Activated CD8-positive, alpha-beta memory T cell treated with anti-CD3 and anti-CD28 coated beads, Interleukin-2, amount 50 U/mL, for 24 hours (primary cell): ENCODE data around the gene NOTUM.
"Not testable (repeated sequence)": the region's sequence is repeated elsewhere in the genome, so short reads cannot be mapped to it uniquely, and the experiment has no call there.

Experiments used
- DNase-seq: peaks from one replicate; pipeline ENCODE4 v3.0.0-alpha.2; 2020; ENCODE audit errors: extremely low read depth

The NOTUM gene

DNA sequence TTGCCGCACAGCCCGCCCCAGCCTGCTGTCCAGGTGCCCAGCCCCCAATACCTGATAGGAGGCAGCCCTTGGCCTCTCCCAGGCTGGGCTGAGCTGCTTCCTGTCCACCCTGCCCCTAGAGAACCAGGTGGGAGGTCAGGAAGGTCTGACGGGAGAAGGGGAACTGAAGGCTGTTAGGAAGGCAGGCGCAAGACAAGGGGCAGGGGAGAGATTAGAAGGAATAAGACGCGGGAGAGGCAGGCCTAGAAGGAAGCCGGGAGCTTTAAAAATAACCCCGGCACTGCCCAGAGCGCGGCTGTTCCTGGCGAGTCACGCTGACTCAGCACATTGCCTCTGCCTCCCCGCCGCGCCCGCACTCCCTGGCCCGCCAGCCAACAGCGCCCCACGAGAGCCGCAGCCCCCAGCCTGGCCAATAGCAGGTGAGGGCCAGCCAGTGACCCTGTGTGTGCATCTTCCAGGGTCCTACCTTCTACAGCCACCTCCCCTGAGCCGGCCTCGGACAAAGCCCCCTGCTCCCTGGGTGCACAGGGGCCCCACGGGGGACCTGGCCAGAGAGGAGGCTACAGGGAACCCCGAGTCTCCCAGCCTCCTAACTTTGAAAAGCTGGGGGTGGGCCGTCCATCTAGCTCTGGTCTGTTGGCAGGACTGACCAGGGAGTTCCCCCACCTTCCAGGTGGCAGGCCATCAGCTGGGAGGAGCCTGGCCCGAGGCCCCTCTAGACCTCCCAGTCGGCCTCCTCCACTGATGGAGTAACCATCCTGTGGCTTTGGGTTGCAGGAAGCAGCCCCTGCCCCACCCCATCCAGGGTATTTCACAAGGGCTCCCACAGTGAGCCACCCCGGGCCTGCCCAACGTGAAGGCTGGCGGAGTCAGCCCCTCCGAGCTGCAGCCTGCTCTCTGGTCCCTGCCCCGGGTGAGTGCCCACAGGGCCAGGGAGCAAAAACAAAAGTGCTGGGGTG lies 37.4 kb downstream of the NOTUM start:
- DNase-seq = no peak

DNA sequence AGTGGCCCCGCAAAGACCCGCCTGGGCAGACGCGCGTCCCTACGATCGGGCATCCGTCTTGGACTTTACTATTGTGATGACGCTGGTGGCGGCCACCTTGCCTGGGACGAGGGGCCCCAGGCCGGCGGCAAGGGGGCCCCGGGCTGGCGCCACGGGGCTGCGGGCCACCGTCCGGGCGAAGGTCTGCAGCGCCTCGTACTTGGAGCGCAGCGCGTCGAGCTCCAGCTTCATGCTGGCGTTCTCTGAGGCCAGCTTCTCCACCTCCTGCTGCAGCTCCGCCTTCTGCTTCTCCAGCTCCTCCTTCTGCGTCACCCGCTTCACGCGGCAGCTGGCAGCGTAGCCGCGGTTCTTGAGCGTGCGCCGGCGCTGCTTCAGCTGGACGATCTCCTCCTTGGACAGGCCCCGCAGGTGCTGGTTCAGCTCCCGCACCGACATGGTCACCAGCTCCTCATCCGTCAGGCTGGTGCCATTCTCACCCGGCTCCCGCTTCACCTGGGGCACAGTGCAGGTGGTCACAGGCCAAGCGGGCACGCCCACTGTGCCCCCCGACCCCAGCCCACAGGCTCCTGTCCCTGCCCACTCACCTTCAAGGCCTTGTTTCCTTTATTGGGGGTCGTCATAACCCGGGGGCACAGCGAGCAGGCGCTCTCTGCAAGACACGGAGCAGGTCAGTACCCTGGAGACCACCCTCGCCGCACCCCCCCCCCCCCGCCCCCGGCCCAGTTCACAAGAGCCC lies 38.3 kb downstream of the NOTUM start:
- DNase-seq = no peak

DNA sequence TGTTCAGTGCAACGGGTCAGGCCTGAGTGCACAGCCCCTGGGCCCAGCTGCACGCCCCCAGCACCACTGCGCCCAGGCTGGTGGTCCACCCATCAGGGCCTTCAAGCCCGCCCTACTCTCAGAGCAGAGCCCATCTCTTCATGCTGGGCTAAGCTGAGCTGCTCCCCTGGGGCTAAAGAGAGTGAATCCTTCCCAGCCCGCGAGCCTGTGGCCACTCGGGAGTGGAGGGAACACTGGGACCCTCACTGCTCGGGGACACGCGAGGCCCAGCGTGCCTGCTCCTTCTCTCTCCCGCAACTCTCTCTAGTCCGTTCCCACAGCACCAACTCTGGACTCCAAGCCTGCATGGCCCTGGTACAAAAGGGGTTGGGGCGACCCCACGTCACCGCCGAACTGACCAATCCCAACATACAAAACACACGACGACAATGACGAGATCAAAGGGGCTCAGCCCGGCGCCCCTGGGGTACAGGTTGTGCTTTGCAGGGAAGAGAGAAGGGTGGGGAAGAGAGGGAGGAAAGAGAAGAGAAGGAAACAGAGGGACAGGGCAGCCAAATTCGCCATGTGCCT lies 38.9 kb downstream of the NOTUM start:
- DNase-seq = no peak

DNA sequence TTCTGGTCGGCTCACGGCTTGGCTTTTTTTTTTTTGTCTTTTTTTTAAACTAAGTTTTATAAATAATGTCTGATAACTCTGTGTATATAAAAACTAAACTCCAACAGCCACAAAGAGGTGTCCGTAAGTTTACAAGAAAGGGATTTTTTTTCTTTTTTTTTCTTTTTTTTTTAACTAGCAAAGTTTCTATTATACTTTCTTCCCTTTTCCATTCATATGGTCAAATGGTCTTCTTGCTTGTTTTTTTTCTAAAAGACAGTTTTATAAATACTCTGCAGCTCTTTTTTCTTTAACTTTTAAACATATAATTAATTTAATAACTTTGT lies 39.5 kb downstream of the NOTUM start:
- DNase-seq = no peak

DNA sequence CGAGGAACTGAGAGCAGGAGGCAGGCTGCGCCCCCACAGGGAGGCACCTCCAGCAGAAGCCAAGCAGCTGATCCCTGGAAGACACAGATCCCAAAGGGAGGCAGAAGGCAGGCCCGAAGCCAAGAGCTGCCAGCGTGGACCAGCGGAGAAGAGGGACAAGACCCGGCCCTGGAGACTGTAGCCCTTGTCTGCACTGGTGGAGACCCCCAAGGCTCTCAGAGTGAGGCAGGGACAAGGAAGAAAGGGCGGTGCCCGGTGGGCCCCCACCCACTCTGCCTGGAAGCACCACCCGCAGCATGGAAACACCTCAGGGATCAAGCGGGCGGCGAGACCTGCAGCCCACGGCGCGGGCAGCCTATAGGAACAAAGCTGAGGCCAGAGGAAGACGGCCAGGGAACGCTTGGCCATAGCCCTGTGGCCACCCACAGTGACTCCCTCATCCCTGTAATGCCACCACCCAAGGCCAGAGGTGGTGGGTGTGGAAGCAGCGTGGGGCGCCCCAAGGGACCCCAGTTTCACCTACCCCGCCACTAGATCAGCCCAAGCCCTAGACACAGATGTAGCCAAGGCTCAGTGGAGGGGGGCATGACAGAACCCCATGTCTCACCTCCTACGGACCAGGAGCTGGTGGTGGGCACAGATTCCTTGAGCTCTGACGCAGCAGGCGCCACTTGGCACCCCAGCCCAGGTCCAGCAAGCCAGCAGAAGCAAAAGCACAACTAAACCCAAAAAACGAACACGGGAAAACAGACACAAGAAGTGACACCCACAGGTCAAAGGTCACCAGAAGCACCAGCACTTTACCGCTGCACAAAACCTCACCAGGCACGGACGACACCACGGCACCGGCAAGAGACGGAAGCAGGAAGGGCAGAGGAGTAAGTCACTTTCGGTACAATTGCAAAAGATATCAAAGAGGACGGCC lies 40.1 kb downstream of the NOTUM start:
- no peak for DNase-seq

DNA sequence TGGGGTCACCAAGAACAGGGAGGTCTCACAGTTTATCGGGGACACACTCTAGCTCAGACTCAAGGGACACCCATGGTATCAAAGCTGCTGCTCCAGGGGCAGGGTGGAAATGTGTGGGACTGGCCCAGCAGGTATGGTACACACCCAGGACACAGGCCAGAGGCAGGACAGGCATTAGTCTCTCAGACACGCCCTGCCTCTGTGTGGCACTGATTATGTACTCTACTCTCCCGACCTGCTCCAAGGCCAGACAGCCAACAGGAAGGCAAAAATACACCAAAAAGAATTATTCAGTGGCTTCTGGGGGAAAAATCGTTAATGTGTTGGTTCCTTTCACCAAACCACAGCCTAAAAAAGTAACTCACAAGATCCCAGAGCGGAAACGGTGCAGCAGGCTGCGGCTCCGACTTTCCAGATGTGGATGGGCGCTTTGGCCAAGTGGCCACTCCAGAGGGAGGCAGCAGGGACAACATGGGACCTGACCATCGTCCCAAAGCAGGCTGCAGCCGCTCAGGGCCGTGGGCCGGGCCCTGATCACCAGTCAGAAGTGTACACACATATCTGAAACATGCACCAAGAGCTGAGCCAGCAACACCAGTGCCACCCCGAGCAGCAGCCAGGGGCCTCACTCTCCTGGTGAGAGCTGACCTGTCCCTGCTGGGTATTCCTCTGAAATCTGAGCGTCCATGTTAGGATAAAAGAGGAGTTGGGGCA lies 42.0 kb downstream of the NOTUM start:
- DNase-seq = no peak

DNA sequence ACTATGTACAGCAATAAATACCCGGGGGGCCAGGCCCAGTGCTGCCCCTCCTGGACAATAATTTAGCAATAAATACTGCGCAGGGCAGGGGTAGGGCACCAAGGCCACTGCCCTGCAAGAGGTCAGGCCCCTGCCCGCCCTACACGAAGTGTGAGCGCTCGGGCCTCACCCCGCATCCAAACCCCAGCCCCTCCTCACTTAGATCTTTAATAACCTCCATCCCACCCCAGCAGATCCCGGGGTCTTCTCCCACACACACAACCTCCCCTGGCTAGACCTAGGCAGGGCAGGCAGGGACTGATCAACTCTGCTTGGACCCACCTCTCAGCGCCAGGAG lies 42.7 kb downstream of the NOTUM start:
- DNase-seq = not testable (repeated sequence)

DNA sequence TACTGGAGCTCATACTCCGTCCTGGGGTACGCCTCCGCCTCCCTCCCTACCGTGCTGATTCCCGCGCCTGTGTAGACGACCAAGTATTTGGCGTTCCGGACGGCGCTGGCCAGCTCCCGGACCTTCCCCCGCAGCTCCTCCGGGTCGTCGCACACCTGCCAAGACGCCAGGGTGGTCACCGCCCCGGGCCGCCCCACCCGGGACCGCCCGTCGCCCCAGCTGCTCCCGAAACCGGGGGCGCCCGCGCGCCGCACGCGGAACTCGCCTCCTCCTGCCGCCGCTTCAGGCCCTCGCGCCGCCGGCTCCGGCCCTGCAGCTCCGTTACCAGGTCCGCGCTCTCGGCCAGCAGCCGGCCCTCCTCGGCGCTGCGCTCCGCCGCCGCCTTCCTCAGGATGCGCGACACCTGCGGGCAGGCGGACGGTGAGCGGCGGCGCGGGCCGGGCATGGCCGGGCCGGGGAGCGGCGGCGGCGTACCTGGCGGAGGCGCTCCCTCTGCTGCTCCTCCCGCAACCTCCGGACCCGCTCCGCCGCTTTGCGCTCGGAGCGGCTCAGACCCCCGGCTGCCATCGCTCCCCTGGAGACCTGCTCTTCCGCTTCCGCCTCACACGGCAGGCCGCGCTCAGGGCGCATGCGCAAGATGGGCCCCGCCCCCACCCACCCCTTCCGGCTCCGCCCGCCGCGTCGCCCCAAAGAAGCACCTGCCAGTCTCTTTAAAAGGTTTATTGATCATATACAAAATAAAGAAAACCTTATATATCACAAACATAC lies 43.2 kb downstream of the NOTUM start, which contains the start of gene SIRT7:
TSS of gene SIRT7 (minus strand) at position 612 of the 768 bp plus-strand sequence. CDS start at position 567, 45 bp downstream.
- peak; percentile 54 for DNase-seq

DNA sequence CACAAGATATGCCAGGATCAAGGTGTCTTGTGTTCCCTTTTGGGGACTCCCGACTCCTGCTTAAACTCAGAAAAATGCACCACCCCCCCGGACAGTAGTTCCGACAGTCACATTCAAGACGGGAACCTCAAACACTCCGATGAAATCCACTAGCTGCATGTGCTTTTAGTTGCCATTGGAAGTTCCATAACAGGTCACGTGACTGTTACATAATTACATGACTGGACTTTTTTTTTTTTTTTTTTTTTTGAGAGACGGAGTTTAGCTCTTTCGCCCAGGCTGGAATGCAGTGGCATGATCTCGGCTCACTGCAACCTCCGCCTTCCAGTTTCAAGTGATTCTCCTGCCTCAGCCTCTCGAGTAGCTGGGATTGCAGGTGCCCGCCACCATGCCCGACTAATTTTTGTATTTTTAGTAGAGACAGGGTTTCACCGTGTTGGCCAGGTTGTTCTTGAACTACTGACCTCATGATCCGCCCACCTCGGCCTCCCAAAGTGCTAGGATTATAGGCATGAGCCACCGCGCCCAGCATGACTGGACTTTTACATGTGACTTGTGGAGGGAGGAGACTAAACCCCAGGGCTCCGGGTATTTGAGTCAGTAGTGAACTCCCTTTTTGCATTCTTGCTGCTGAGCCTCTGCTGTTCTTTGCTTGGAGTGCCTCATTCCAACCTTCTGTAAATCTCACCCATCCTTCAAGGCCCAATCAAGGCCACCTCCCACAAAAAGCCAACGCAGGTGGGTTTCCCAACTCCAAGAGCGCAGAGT lies 44.6 kb downstream of the NOTUM start:
- no peak for DNase-seq

DNA sequence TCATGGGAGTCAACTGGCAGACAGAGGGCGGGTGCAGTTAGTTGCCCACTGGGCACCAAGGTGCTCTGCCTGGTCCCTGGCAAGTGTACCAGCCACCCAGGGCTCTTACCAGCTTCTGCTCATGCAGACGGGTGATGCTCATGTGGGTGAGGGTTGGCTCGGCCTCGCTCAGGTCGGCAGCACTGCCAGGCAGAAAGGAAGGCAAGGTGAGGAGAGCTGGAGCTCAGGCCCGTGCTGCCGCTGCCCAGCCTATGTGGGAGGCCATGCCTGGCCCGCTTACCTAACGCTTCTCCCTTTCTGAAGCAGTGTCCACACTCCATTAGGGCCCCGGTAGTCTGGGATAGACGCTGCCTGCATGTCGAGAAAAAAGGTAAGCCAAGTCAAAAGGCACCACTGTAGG lies 45.7 kb downstream of the NOTUM start:
- DNase-seq = no peak

DNA sequence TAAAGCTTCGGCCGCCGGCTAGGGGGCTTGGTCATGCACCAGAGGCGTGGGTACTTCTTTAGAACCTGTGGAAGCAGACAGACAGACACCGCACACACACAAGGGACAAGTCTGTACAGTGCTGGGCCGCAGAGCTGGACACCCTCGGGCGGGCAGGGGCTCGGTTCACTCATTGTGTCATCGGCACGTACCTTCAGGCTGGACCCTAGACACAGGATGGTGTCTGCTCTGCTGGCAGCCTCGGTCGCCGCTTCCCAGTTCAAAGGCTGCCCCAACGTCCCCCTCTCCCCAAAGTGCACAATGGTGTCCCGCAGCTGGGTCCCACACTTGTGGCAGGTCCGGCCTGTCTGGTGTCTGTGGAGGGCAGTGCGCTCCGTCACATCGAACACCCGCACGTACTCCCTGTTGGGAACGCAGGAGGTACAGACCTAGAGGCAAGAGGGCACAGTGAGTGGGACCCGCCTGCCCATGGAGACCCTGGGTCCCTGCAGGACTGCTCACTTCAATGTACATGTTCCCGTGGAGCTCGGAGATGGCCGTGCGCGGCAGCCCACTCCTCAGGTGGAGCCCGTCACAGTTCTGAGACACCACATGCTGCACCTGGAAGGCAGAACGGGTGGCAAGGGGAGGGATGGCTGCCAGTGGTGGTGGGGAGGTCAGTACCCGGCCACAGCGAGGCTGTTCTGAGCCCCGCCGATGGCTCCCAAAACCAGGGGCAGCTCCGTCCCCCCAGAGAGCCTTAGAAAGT lies 46.7 kb downstream of the NOTUM start:
- DNase-seq = no peak

DNA sequence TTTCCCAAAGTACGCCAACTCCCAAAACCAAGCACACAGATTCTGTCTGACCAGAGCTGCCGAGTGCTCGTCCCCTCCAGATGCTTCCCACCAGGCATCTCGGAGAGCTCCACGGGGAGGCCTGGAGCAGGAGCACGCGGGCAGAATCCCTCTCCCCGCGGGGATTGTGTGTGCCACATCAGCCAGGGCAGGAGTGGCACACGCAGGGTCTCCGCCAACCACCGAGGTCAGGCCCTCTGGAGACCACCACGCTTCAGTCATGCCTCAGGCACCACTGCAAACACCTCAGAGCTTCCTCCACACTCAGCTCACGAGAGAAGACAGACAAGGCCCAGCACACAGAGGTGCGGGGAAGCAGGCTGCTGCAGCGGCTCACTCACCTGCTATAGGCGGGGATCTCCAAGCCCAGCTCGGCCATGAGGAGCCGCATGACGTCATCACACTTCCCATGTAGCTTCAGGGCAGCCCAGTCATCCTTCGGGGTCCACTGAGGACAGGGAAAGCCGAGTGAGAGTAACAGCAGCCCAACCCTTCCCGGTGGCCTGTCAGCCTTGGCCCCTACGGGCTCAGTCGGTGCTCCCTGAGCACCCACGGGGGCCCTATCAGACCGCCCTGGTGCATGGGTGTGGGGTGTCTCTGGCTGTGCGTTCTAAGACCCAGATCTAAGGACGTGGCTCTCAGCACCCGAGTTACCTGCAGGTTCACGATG lies 47.4 kb downstream of the NOTUM start:
- DNase-seq = no peak

DNA sequence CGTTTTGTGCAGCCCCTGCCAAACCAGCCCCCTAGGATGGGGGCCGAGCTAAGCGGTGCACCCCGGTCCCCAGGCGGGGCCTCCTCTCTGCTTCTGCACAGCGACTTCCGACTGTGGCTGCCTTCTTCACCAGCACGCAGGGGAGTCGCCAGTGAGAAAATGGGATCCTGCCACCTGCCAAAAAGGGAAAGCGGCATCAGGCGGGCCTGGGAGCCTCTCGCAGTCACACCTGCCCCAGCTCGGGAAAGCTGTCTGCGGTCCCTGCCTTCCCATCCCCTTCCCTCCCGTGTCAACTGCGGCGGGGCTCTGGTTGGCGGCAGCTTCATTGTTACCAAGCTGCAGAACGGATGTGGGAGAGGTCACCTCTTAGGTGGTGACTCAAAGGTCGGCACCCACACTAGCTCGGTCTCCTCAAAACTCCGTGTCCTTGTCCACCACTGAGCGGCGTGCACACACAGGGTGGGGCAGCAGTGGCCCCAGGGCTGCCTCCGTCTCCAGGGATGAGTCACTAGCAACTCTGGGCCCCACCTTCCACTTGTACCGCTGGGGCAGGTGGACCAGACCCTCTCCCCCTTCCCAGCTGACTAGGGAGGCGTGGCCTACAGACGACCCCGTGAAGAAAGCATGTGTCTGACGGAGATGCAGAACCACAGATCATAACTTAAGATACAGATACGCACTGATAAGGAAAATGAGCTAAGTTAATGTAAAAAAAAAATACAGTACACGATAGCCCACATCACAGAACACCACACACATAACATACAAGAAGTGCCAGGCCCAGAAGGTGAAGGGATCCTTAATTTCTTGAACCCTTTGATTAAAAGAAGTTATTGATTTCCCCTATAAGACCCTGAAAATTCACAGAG lies 48.3 kb downstream of the NOTUM start:
- no peak for DNase-seq

DNA sequence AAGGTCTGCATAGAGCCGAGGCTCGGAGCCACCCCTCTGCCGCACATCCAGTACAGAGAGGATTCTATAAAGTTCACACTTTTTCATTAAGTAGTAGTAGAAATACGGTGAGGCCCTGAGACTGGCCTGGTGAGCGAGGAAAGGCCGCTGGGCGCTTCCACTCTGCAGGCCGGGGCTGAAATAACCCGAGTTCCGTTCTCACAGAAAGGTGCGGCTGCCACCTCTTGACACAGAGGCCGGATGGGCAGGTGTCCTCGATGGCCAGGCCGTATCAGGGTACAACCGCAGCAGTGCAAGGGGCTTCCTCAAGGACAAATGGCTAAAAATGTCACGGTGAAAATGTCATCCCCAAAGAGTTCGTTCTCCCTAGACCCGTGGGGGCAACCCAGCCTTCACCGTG lies 49.0 kb downstream of the NOTUM start:
- no peak for DNase-seq

DNA sequence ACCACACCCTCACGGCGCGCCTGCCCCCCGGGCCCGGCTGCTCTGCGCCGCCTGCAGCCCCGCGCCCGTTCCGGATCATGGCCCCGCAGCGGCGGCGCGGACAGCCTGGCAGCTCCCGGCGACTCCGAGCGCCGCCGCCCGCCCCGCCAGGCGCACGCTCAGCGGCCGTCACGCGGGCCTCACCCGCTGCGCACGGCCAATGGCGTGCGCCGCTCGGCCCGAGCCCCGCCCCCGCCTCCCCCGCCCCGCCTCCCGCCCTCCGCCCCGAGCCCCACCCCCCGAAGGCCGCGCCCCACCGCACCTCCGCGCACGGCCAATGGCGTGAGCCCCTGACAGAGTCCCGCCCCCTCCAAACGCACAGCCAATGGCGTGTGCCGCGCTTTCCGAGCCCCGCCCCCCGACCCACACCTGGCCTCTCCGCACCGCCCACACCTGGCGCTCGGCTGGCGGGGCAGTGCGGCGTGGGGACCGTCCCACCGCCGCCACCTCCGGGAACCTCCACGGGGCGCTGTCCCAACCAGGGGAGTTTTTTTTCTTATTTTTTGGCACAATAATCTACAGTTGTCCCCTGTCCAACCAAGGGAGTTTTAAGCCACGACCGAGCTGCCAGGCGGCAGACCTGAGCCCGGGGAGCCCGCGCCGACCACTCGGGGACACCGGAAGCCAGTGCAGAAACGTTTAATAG lies 49.6 kb downstream of the NOTUM start, which contains the start of gene PCYT2:
TSS of gene PCYT2 (minus strand) at position 123 of the 685 bp plus-strand sequence. CDS start at position 79, 44 bp downstream.
- peak; percentile 76 for DNase-seq

DNA sequence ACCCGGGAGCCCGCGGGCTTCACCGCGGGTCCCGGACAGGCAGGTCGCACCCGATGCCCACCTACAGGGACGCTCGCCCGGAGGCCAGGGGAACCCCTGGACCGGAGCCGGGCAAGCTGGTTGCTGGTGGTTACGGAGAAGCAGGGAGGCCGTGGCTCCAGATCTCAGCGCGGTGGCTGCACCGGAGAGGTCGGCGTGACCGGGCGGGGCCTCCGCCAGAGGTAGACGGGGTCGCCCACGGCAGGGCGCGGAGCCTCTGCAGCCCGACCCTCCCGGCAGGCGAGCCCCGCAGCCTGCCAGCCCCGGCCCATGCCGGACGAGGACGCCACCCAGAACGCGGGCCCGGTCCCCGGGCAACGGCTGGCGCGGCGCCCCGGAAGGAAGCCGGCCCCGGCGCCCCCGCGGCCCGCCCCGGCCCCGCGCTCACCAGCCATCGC lies 50.1 kb downstream of the NOTUM start:
- no peak for DNase-seq
